Cardiac muscle cell (in vitro differentiated cells and primary cell): ENCODE data around the gene MR1. TPM values are rescaled to one million over a fixed set of nuclear protein-coding genes. Genes with fewer than 3 reads are reported as not detected.
A peak's percentile ranks its signal among the peaks of the same experiment; 100 is the strongest.

ENCODE experiments used
- DNase-seq, 2 donors: peaks; one replicate each; pipeline versions ENCODE4 v3.0.0 to v3.0.0-alpha.2; 2010 to 2017; ENCODE audit warnings: low read depth in 1 of 2, low spot score in 1 of 2
- H3K27ac ChIP-seq: fragments of 200-600 bp; sonication (generic); 2 replicates; pipeline ENCODE4 v1.5.1; 2016
- H3K27me3 ChIP-seq: fragments of 200-600 bp; sonication (generic); 2 replicates; pipeline ENCODE4 v1.6.0; 2016; ENCODE audit warnings: control low read depth
- H3K36me3 ChIP-seq: fragments of 200-600 bp; sonication (generic); 2 replicates; pipeline ENCODE4 v1.5.1; 2016; ENCODE audit warnings: control low read depth
- H3K4me1 ChIP-seq: fragments of 200-600 bp; sonication (generic); 2 replicates; pipeline ENCODE4 v1.8.1; 2017; ENCODE audit warnings: low read depth, mild to moderate bottlenecking, mixed run types
- H3K4me3 ChIP-seq: fragments of 200-600 bp; sonication (generic); 2 replicates; pipeline ENCODE4 v1.5.1; 2016; ENCODE audit warnings: mild to moderate bottlenecking
- H3K9me3 ChIP-seq: fragments of 200-600 bp; sonication (generic); 2 replicates; pipeline ENCODE4 v1.5.1; 2017; ENCODE audit warnings: low read depth, mild to moderate bottlenecking, control low read depth
- CTCF ChIP-seq: IDR thresholded peaks from 2 replicates; pipeline ENCODE4 v1.5.1; 2012; ENCODE audit warnings: low read depth, mild to moderate bottlenecking, low read length
- polyA plus RNA-seq: library from polyadenylated mRNA; unstranded; fragments of >200 nt; fragmentation: Nextera tagmentation; extraction: Ambion mirVana; gene quantifications from 2 replicates; pipeline ENCODE4 v1.2.1, GENCODE V29; 2016
- total RNA-seq: library from RNA; depleted of rRNA; stranded (reverse); fragments of >200 nt; gene quantifications from 2 replicates; pipeline ENCODE4 v1.2.3, GENCODE V29; 2016

MR1 gene
- total and polyA plus RNA-seq, 2 experiments from 2014 or later: 0.12 TPM; not detected in 1

GRCh38 chr1:181002582-181003172 lies 31.1 kb upstream of the MR1 start:
- H3K9me3 ChIP-seq: no peaks in the 10 kb centered on the region
- H3K4me3 ChIP-seq: no peak overlapping the region
- H3K27me3 ChIP-seq: no peaks in the 10 kb centered on the region
- no peak for TF ChIP-seq CTCF
- H3K4me1 ChIP-seq: no peaks in the 10 kb centered on the region
- DNase-seq: no peak
- H3K36me3 ChIP-seq: peaks cover 23% of the 10 kb centered on the region
- H3K27ac ChIP-seq: no peak overlapping the region

- H3K27ac ChIP-seq: no peak overlapping the region
- no peak for TF ChIP-seq CTCF
- peak in 1 of 2 donors; percentile 67 for DNase-seq
Observed at GRCh38 chr1:181010789-181011188, 23.0 kb upstream of the MR1 start.

GRCh38 chr1:181011301-181012202 lies 22.2 kb upstream of the MR1 start:
- Histone ChIP-seq H3K9me3 (no peaks in the 10 kb centered on the region), H3K27ac (no peak overlapping the region), H3K36me3 (no peaks in the 10 kb centered on the region), H3K4me1 (no peaks in the 10 kb centered on the region), H3K4me3 (no peak overlapping the region), H3K27me3 (no peaks in the 10 kb centered on the region)
- no peak for TF ChIP-seq CTCF
- DNase-seq: no peak

More at GRCh38 chr1:181010789-181011188, 23.0 kb upstream of the MR1 start:
- no peaks in the 10 kb centered on the region for H3K4me1 ChIP-seq
- no peaks in the 10 kb centered on the region for H3K36me3 ChIP-seq
- no peaks in the 10 kb centered on the region for H3K9me3 ChIP-seq
- H3K27me3 ChIP-seq: no peaks in the 10 kb centered on the region
- no peak overlapping the region for H3K4me3 ChIP-seq

- Histone ChIP-seq H3K27ac (no peak overlapping the region), H3K9me3 (no peaks in the 10 kb centered on the region), H3K27me3 (no peaks in the 10 kb centered on the region), H3K36me3 (no peaks in the 10 kb centered on the region), H3K4me1 (no peaks in the 10 kb centered on the region), H3K4me3 (no peak overlapping the region)
- DNase-seq: no peak
- no peak for TF ChIP-seq CTCF
Observed at GRCh38 chr1:181012203-181012745, 21.5 kb upstream of the MR1 start.

GRCh38 chr1:181013144-181013543 lies 20.6 kb upstream of the MR1 start:
- Histone ChIP-seq H3K36me3 (no peaks in the 10 kb centered on the region), H3K4me3 (no peak overlapping the region), H3K27ac (no peak overlapping the region), H3K9me3 (no peaks in the 10 kb centered on the region), H3K27me3 (no peaks in the 10 kb centered on the region), H3K4me1 (no peaks in the 10 kb centered on the region)
- no peak for TF ChIP-seq CTCF
- peak in 1 of 2 donors; percentile 70 for DNase-seq
